ENCODE results near the gene UPK3BL1.
"Not testable (repeated sequence)": the region's sequence is repeated elsewhere in the genome, so short reads cannot be mapped to it uniquely, and the experiment has no call there.

Gene UPK3BL1

GRCh38 chr7:102611675-102612325 lies 30.8 kb downstream of the UPK3BL1 start:
- DNase-seq; H3K4me1 Mint-ChIP-seq; H3K27me3 Mint-ChIP-seq; H3K36me3 Mint-ChIP-seq; H3K9me3 Mint-ChIP-seq; ATAC-seq (replicated peaks): not testable (repeated sequence)
- Mint-ChIP-seq H3K27ac (peak overlapping the region; percentile 91), H3K4me3 (peak overlapping the region; percentile 64 to 83)

- not testable (repeated sequence) for H3K36me3 Mint-ChIP-seq, H3K4me1 Mint-ChIP-seq, DNase-seq, H3K9me3 Mint-ChIP-seq, H3K27me3 Mint-ChIP-seq, H3K27ac Mint-ChIP-seq, H3K4me3 Mint-ChIP-seq
- ATAC-seq (replicated peaks) = peak; percentile 37 to 56
Observed at GRCh38 chr7:102611013-102611674, 31.4 kb downstream of the UPK3BL1 start.

- DNase-seq; H3K9me3 Mint-ChIP-seq; H3K36me3 Mint-ChIP-seq; H3K4me1 Mint-ChIP-seq; ATAC-seq (replicated peaks); H3K27me3 Mint-ChIP-seq; H3K27ac Mint-ChIP-seq: not testable (repeated sequence)
- H3K4me3 Mint-ChIP-seq = peak overlapping the region in 1 of 2 donors; percentile 29
Observed at GRCh38 chr7:102610441-102610840, 32.1 kb downstream of the UPK3BL1 start.

- not testable (repeated sequence) for H3K4me1 Mint-ChIP-seq; H3K27me3 Mint-ChIP-seq; ATAC-seq (replicated peaks); DNase-seq; H3K36me3 Mint-ChIP-seq; H3K27ac Mint-ChIP-seq; H3K9me3 Mint-ChIP-seq; H3K4me3 Mint-ChIP-seq
Observed at GRCh38 chr7:102609734-102610133, 32.9 kb downstream of the UPK3BL1 start.

GRCh38 chr7:102606848-102607247 lies 35.7 kb downstream of the UPK3BL1 start:
- not testable (repeated sequence) for H3K4me1 Mint-ChIP-seq; H3K27me3 Mint-ChIP-seq; DNase-seq; H3K27ac Mint-ChIP-seq; H3K4me3 Mint-ChIP-seq; H3K36me3 Mint-ChIP-seq; ATAC-seq (replicated peaks); H3K9me3 Mint-ChIP-seq

GRCh38 chr7:102604431-102605145 lies 38.0 kb downstream of the UPK3BL1 start:
- not testable (repeated sequence) for ATAC-seq (replicated peaks); H3K4me3 Mint-ChIP-seq; H3K9me3 Mint-ChIP-seq

GRCh38 chr7:102602317-102602716 lies 40.3 kb downstream of the UPK3BL1 start:
- not testable (repeated sequence) for DNase-seq, H3K36me3 Mint-ChIP-seq

More at GRCh38 chr7:102604431-102605145, 38.0 kb downstream of the UPK3BL1 start:
- not testable (repeated sequence) for H3K4me1 Mint-ChIP-seq, H3K27ac Mint-ChIP-seq, H3K36me3 Mint-ChIP-seq, DNase-seq, H3K27me3 Mint-ChIP-seq

GRCh38 chr7:102599699-102600098 lies 42.9 kb downstream of the UPK3BL1 start:
- H3K36me3 Mint-ChIP-seq; H3K4me3 Mint-ChIP-seq; H3K27ac Mint-ChIP-seq; DNase-seq; H3K27me3 Mint-ChIP-seq; H3K4me1 Mint-ChIP-seq; H3K9me3 Mint-ChIP-seq; ATAC-seq (replicated peaks): not testable (repeated sequence)

More at GRCh38 chr7:102602317-102602716, 40.3 kb downstream of the UPK3BL1 start:
- not testable (repeated sequence) for H3K27ac Mint-ChIP-seq; H3K4me1 Mint-ChIP-seq; ATAC-seq (replicated peaks); H3K4me3 Mint-ChIP-seq; H3K27me3 Mint-ChIP-seq; H3K9me3 Mint-ChIP-seq

- H3K27me3 Mint-ChIP-seq; H3K9me3 Mint-ChIP-seq; DNase-seq; ATAC-seq (replicated peaks); H3K4me3 Mint-ChIP-seq; H3K4me1 Mint-ChIP-seq; H3K36me3 Mint-ChIP-seq; H3K27ac Mint-ChIP-seq: not testable (repeated sequence)
Observed at GRCh38 chr7:102596036-102596435, 46.6 kb downstream of the UPK3BL1 start.

- not testable (repeated sequence) for DNase-seq, H3K27ac Mint-ChIP-seq, H3K9me3 Mint-ChIP-seq, H3K27me3 Mint-ChIP-seq, H3K36me3 Mint-ChIP-seq, H3K4me3 Mint-ChIP-seq, H3K4me1 Mint-ChIP-seq
- ATAC-seq (replicated peaks) = peak; percentile 66 to 68
Observed at GRCh38 chr7:102593637-102594334, 48.8 kb downstream of the UPK3BL1 start.

- H3K27ac Mint-ChIP-seq, DNase-seq, H3K4me3 Mint-ChIP-seq, H3K4me1 Mint-ChIP-seq, H3K36me3 Mint-ChIP-seq, H3K27me3 Mint-ChIP-seq, H3K9me3 Mint-ChIP-seq: not testable (repeated sequence)
- peak; percentile 73 to 77 for ATAC-seq (replicated peaks)
Observed at GRCh38 chr7:102592477-102593019, 50.0 kb downstream of the UPK3BL1 start.

- not testable (repeated sequence) for H3K36me3 Mint-ChIP-seq, H3K9me3 Mint-ChIP-seq, DNase-seq, H3K4me1 Mint-ChIP-seq, H3K4me3 Mint-ChIP-seq, H3K27me3 Mint-ChIP-seq, H3K27ac Mint-ChIP-seq
- peak; percentile 48 to 53 for ATAC-seq (replicated peaks)
Observed at GRCh38 chr7:102589857-102590256, 52.7 kb downstream of the UPK3BL1 start.
